Calu3 (cell line): ENCODE data around the gene H6PD. TPM values are rescaled to one million over a fixed set of nuclear protein-coding genes. Genes with fewer than 3 reads are reported as not detected.

Source experiments
- BruUV-seq: library from RNA; stranded (reverse); fragments of 400-500 nt; replicated peaks from 2 replicates; lab custom pipeline; 2021; lab: Mats Ljungman, UMichigan
- CTCF ChIA-PET: fragments of 300-600 bp; sonication (Branson Sonifier 250); formaldehyde crosslinking; loops from one replicate; lab custom pipeline; 2022; ENCODE audit warnings: antibody characterized with exemption; lab: Charles Lee
- DNase-seq: peaks from one replicate; pipeline ENCODE4 v3.0.0; 2022
- H3K27ac Mint-ChIP-seq: one replicate; pipeline ENCODE4 v1.8.0; 2022; ENCODE audit warnings: mixed read lengths; ENCODE audit not compliant: unreplicated experiment
- H3K27me3 Mint-ChIP-seq: one replicate; pipeline ENCODE4 v1.8.0; 2022; ENCODE audit warnings: mixed read lengths; ENCODE audit not compliant: unreplicated experiment
- H3K36me3 Mint-ChIP-seq: one replicate; pipeline ENCODE4 v1.8.0; 2022; ENCODE audit warnings: mild to moderate bottlenecking, moderate library complexity, mixed read lengths; ENCODE audit not compliant: insufficient read depth, unreplicated experiment
- H3K4me1 Mint-ChIP-seq: one replicate; pipeline ENCODE4 v1.8.0; 2022; ENCODE audit warnings: mild to moderate bottlenecking, low read depth, mixed read lengths; ENCODE audit not compliant: unreplicated experiment
- H3K4me3 Mint-ChIP-seq: one replicate; pipeline ENCODE4 v1.8.0; 2022; ENCODE audit warnings: mild to moderate bottlenecking, low read depth, moderate library complexity, mixed read lengths; ENCODE audit not compliant: unreplicated experiment
- H3K9me3 Mint-ChIP-seq: one replicate; pipeline ENCODE4 v1.8.0; 2022; ENCODE audit warnings: low read depth, mixed read lengths; ENCODE audit not compliant: unreplicated experiment
- intact Hi-C: fragments of 100-400 bp; cut with micrococcal nuclease; formaldehyde crosslinking; loops from one replicate; pipeline ENCODE4 v1.10.0; 2022; ENCODE audit not compliant: unreplicated experiment
- total RNA-seq: library from RNA; stranded (reverse); gene quantifications from 2 replicates; pipeline ENCODE4 v1.2.3, GENCODE V29; 2022
- TF ChIP-seq, protein P1 (sequence below): fragments of 200-600 bp; IDR thresholded peaks from one replicate; pipeline ENCODE4 v1.8.0; 2022; ENCODE audit warnings: antibody characterized with exemption; ENCODE audit not compliant: unreplicated experiment

Gene H6PD
- total RNA-seq, 1 experiment from 2014 or later, result 18.0 TPM

- Mint-ChIP-seq H3K4me3 (no peak overlapping the region), H3K27me3 (no peaks in the 10 kb centered on the region), H3K4me1 (peaks cover 21% of the 10 kb centered on the region), H3K27ac (no peak overlapping the region), H3K36me3 (no peaks in the 10 kb centered on the region), H3K9me3 (no peaks in the 10 kb centered on the region)
- no peak for DNase-seq
- intact Hi-C loops, result no loop called here
- TF ChIP-seq, protein P1, sequence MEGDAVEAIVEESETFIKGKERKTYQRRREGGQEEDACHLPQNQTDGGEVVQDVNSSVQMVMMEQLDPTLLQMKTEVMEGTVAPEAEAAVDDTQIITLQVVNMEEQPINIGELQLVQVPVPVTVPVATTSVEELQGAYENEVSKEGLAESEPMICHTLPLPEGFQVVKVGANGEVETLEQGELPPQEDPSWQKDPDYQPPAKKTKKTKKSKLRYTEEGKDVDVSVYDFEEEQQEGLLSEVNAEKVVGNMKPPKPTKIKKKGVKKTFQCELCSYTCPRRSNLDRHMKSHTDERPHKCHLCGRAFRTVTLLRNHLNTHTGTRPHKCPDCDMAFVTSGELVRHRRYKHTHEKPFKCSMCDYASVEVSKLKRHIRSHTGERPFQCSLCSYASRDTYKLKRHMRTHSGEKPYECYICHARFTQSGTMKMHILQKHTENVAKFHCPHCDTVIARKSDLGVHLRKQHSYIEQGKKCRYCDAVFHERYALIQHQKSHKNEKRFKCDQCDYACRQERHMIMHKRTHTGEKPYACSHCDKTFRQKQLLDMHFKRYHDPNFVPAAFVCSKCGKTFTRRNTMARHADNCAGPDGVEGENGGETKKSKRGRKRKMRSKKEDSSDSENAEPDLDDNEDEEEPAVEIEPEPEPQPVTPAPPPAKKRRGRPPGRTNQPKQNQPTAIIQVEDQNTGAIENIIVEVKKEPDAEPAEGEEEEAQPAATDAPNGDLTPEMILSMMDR, result no peak
- CTCF ChIA-PET, result no interaction called here
- BruUV-seq, result no TSS peak
Observed at GRCh38 chr1:9281071-9281827, 46.7 kb downstream of the H6PD start.

- intact Hi-C loops, result no loop called here
- no peak for DNase-seq
- Mint-ChIP-seq H3K27ac (no peak overlapping the region), H3K4me3 (no peak overlapping the region), H3K4me1 (peaks cover 18% of the 10 kb centered on the region), H3K27me3 (no peaks in the 10 kb centered on the region), H3K9me3 (no peaks in the 10 kb centered on the region), H3K36me3 (no peaks in the 10 kb centered on the region)
- CTCF ChIA-PET, result interaction anchor here (0.6 kb wide), 1 partner anchor 301 kb away, joined by 3 read pairs; no protein-coding TSS in a partner anchor
- BruUV-seq, result no TSS peak
- TF ChIP-seq, protein P1, result no peak
Observed at GRCh38 chr1:9281908-9282695, 47.5 kb downstream of the H6PD start.

GRCh38 chr1:9282696-9282955, 48.1 kb downstream of the H6PD start:
- H3K27me3 Mint-ChIP-seq, result no peaks in the 10 kb centered on the region
- BruUV-seq, result no TSS peak
- no peak for DNase-seq
- intact Hi-C loops, result no loop called here
- H3K27ac Mint-ChIP-seq, result no peak overlapping the region
- CTCF ChIA-PET, result no interaction called here
- no peaks in the 10 kb centered on the region for H3K9me3 Mint-ChIP-seq
- peaks cover 18% of the 10 kb centered on the region for H3K4me1 Mint-ChIP-seq
- TF ChIP-seq, protein P1, result no peak
- no peak overlapping the region for H3K4me3 Mint-ChIP-seq
- H3K36me3 Mint-ChIP-seq, result no peaks in the 10 kb centered on the region

- H3K27me3 Mint-ChIP-seq, result no peaks in the 10 kb centered on the region
- TF ChIP-seq, protein P1, result no peak
- CTCF ChIA-PET, result no interaction called here
- no peak overlapping the region for H3K27ac Mint-ChIP-seq
- intact Hi-C loops, result no loop called here
- BruUV-seq, result no TSS peak
- peaks cover 2% of the 10 kb centered on the region for H3K9me3 Mint-ChIP-seq
- no peak overlapping the region for H3K4me3 Mint-ChIP-seq
- DNase-seq, result no peak
- H3K4me1 Mint-ChIP-seq, result peaks cover 18% of the 10 kb centered on the region
- peaks cover 4% of the 10 kb centered on the region for H3K36me3 Mint-ChIP-seq
Observed at GRCh38 chr1:9284061-9284460, 49.5 kb downstream of the H6PD start.
